AG10803 (cell line): Measurements from ENCODE around the gene IL34.

ENCODE experiments used
- DNase-seq: peaks from one replicate; pipeline ENCODE4 v3.0.0; 2010; ENCODE audit warnings: low read depth
- H3K4me3 ChIP-seq: 2 replicates; pipeline ENCODE4 v1.5.1; 2011; ENCODE audit warnings: mild to moderate bottlenecking, low read length, control low read depth
- CTCF ChIP-seq: conservative IDR thresholded peaks from 2 replicates; pipeline ENCODE4 v1.5.1; 2011; ENCODE audit warnings: mild to moderate bottlenecking, low read length, control low read depth, inconsistent platforms

IL34 gene

GRCh38 chr16:70647441-70648359, 1.3 kb downstream of the IL34 start:
- DNase-seq = no peak
- no peak overlapping the region for H3K4me3 ChIP-seq
- TF ChIP-seq CTCF = no peak

- DNase-seq = no peak
- no peak overlapping the region for H3K4me3 ChIP-seq
- no peak for TF ChIP-seq CTCF
Observed at GRCh38 chr16:70648606-70649005, 2.2 kb downstream of the IL34 start.

- no peak for TF ChIP-seq CTCF
- peak; percentile 45 for DNase-seq
- no peak overlapping the region for H3K4me3 ChIP-seq
Observed at GRCh38 chr16:70649300-70649699, 2.9 kb downstream of the IL34 start.

- DNase-seq = no peak
- no peak for TF ChIP-seq CTCF
Observed at GRCh38 chr16:70650216-70650615, 3.9 kb downstream of the IL34 start.

GRCh38 chr16:70651524-70651923, 5.2 kb downstream of the IL34 start:
- no peak for TF ChIP-seq CTCF
- no peak overlapping the region for H3K4me3 ChIP-seq
- no peak for DNase-seq

More at GRCh38 chr16:70650216-70650615, 3.9 kb downstream of the IL34 start:
- no peak overlapping the region for H3K4me3 ChIP-seq

GRCh38 chr16:70652322-70652721, 6.0 kb downstream of the IL34 start:
- no peak for TF ChIP-seq CTCF
- no peak overlapping the region for H3K4me3 ChIP-seq
- DNase-seq = no peak

- no peak for TF ChIP-seq CTCF
- DNase-seq = no peak
- no peak overlapping the region for H3K4me3 ChIP-seq
Observed at GRCh38 chr16:70653406-70653805, 7.0 kb downstream of the IL34 start.
